ENCODE measurements around the gene KLF7.

GRCh38 chr2:207095963-207096362 is 69.8 kb downstream of the KLF7 start:
- TF ChIP-seq POLR2A (IDR thresholded peaks at IDR 0.05; ENCODE audit: borderline replicate concordance, extremely low read depth, insufficient read depth, insufficient read length) (no peak), RAD21 (IDR thresholded peaks at IDR 0.05; ENCODE audit: low read depth) (no peak), CTCF (IDR thresholded peaks at IDR 0.05 in 2 of 3, conservative IDR thresholded peaks at IDR 0.05 in 1 of 3; ENCODE audit: borderline replicate concordance in 1 of 3, insufficient read depth in 1 of 3, low read depth in 2 of 3, low read length in 2 of 3) (no peak), MAX (IDR thresholded peaks at IDR 0.05) (no peak), JUND (IDR thresholded peaks at IDR 0.05) (no peak), POLR2AphosphoS5 (IDR thresholded peaks at IDR 0.05; ENCODE audit: low read depth, low read length) (no peak), FOSL1 (IDR thresholded peaks at IDR 0.05; ENCODE audit: low read depth) (no peak), EZH2 (IDR thresholded peaks at IDR 0.05) (no peak), CEBPB (IDR thresholded peaks at IDR 0.05; ENCODE audit: low read depth) (no peak), EZH2phosphoT487 (IDR thresholded peaks at IDR 0.05; ENCODE audit: borderline replicate concordance) (no peak), ATF3 (IDR thresholded peaks at IDR 0.05) (no peak), YY1 (IDR thresholded peaks at IDR 0.05; ENCODE audit: extremely low read depth, insufficient replicate concordance, low read depth, low read length) (no peak), SRF (IDR thresholded peaks at IDR 0.05; ENCODE audit: low read depth) (no peak), SP1 (IDR thresholded peaks at IDR 0.05; ENCODE audit: low read depth) (no peak)
